ENCODE results near the gene ERVMER34-1.

The ERVMER34-1 gene

GRCh38 chr4:52709155-52709554 lies 42.1 kb downstream of the ERVMER34-1 start:
- no peak overlapping the region for H3K4me2 ChIP-seq (ENCODE audit: low read depth, low read length, poor library complexity, severe bottlenecking)

GRCh38 chr4:52704661-52705060 lies 46.6 kb downstream of the ERVMER34-1 start:
- no peak overlapping the region for H2AFZ ChIP-seq (ENCODE audit: low read length)
- no peaks in the 10 kb centered on the region for H3K9me3 ChIP-seq (ENCODE audit: insufficient read depth, low read depth, low read length)
- H3K4me2 ChIP-seq (ENCODE audit: low read depth, low read length, poor library complexity, severe bottlenecking), result no peak overlapping the region
- TF ChIP-seq EZH2phosphoT487 (IDR thresholded peaks at IDR 0.05; ENCODE audit: borderline replicate concordance), result no peak
- no peak overlapping the region for H3K9ac ChIP-seq (ENCODE audit: low read depth, low read length, poor library complexity, severe bottlenecking)
- H3K4me3 ChIP-seq (ENCODE audit: low read length, poor library complexity, severe bottlenecking), result no peak overlapping the region
- no peaks in the 10 kb centered on the region for H3K4me1 ChIP-seq (ENCODE audit: insufficient read depth, low read length, poor library complexity, severe bottlenecking)
- no peaks in the 10 kb centered on the region for H3K9me2 ChIP-seq (replicated peaks; ENCODE audit: low read depth, low read length)
- no peaks in the 10 kb centered on the region for H3K79me2 ChIP-seq (ENCODE audit: insufficient read depth, low read length)
- H3K27me3 ChIP-seq (ENCODE audit: insufficient read depth, low read length, poor library complexity, severe bottlenecking), result peaks cover 24% of the 10 kb centered on the region
- no peaks in the 10 kb centered on the region for H3K36me3 ChIP-seq (ENCODE audit: insufficient read depth, low read length)
- H3F3A ChIP-seq (ENCODE audit: low read depth), result no peaks in the 10 kb centered on the region
- H4K20me1 ChIP-seq (ENCODE audit: insufficient read depth, low read length, poor library complexity, severe bottlenecking), result no peaks in the 10 kb centered on the region

More at GRCh38 chr4:52709155-52709554, 42.1 kb downstream of the ERVMER34-1 start:
- no peak overlapping the region for H3K4me3 ChIP-seq (ENCODE audit: low read length, poor library complexity, severe bottlenecking)
- no peak overlapping the region for H2AFZ ChIP-seq (ENCODE audit: low read length)
- H3K79me2 ChIP-seq (ENCODE audit: insufficient read depth, low read length), result peaks cover 17% of the 10 kb centered on the region
- H3K9me3 ChIP-seq (ENCODE audit: insufficient read depth, low read depth, low read length), result no peaks in the 10 kb centered on the region
- TF ChIP-seq EZH2phosphoT487 (IDR thresholded peaks at IDR 0.05; ENCODE audit: borderline replicate concordance), result no peak
- TF ChIP-seq CTCF (conservative IDR thresholded peaks at IDR 0.05; ENCODE audit: low read length), result no peak
- peaks cover 12% of the 10 kb centered on the region for H4K20me1 ChIP-seq (ENCODE audit: insufficient read depth, low read length, poor library complexity, severe bottlenecking)
- H3K36me3 ChIP-seq (ENCODE audit: insufficient read depth, low read length), result peaks cover 8% of the 10 kb centered on the region
- H3K27me3 ChIP-seq (ENCODE audit: insufficient read depth, low read length, poor library complexity, severe bottlenecking), result peaks cover 25% of the 10 kb centered on the region
- no peaks in the 10 kb centered on the region for H3K9me2 ChIP-seq (replicated peaks; ENCODE audit: low read depth, low read length)
- H3F3A ChIP-seq (ENCODE audit: low read depth), result no peaks in the 10 kb centered on the region
- peaks cover 15% of the 10 kb centered on the region for H3K4me1 ChIP-seq (ENCODE audit: insufficient read depth, low read length, poor library complexity, severe bottlenecking)
- H3K9ac ChIP-seq (ENCODE audit: low read depth, low read length, poor library complexity, severe bottlenecking), result no peak overlapping the region

- no peaks in the 10 kb centered on the region for H3K9me2 ChIP-seq (replicated peaks; ENCODE audit: low read depth, low read length)
Observed at GRCh38 chr4:52704133-52704532, 47.1 kb downstream of the ERVMER34-1 start.

More at GRCh38 chr4:52704133-52704532, 47.1 kb downstream of the ERVMER34-1 start:
- TF ChIP-seq EZH2phosphoT487 (IDR thresholded peaks at IDR 0.05; ENCODE audit: borderline replicate concordance) (no peak), CTCF (conservative IDR thresholded peaks at IDR 0.05; ENCODE audit: low read length) (no peak)
- H3F3A ChIP-seq (ENCODE audit: low read depth), result no peaks in the 10 kb centered on the region
- no peak overlapping the region for H2AFZ ChIP-seq (ENCODE audit: low read length)
- no peaks in the 10 kb centered on the region for H3K9me3 ChIP-seq (ENCODE audit: insufficient read depth, low read depth, low read length)
- H3K27me3 ChIP-seq (ENCODE audit: insufficient read depth, low read length, poor library complexity, severe bottlenecking), result peaks cover 21% of the 10 kb centered on the region
- H3K4me2 ChIP-seq (ENCODE audit: low read depth, low read length, poor library complexity, severe bottlenecking), result no peak overlapping the region
- H3K4me1 ChIP-seq (ENCODE audit: insufficient read depth, low read length, poor library complexity, severe bottlenecking), result no peaks in the 10 kb centered on the region
- no peaks in the 10 kb centered on the region for H3K36me3 ChIP-seq (ENCODE audit: insufficient read depth, low read length)
- H3K79me2 ChIP-seq (ENCODE audit: insufficient read depth, low read length), result no peaks in the 10 kb centered on the region
- H3K4me3 ChIP-seq (ENCODE audit: low read length, poor library complexity, severe bottlenecking), result no peak overlapping the region
- no peak overlapping the region for H3K9ac ChIP-seq (ENCODE audit: low read depth, low read length, poor library complexity, severe bottlenecking)
- H4K20me1 ChIP-seq (ENCODE audit: insufficient read depth, low read length, poor library complexity, severe bottlenecking), result no peaks in the 10 kb centered on the region
